SK-N-SH (cell line): ENCODE data around the gene SNAP25.

ENCODE experiments used
- EP300 ChIP-seq, 2 experiments: IDR thresholded peaks; 2 replicates each; pipeline versions ENCODE4 v1.4.0 to v1.6.1; 2012; ENCODE audit warnings: borderline replicate concordance in 1 of 2, low read depth in 1 of 2, low read length in 1 of 2
- TF ChIP-seq, protein P1 (sequence below): fragments of 200-600 bp; sonication (generic); IDR thresholded peaks from 2 replicates; pipeline ENCODE4 v1.6.1; 2017; ENCODE audit warnings: antibody characterized with exemption, mild to moderate bottlenecking, moderate library complexity

- TF ChIP-seq, protein P1, sequence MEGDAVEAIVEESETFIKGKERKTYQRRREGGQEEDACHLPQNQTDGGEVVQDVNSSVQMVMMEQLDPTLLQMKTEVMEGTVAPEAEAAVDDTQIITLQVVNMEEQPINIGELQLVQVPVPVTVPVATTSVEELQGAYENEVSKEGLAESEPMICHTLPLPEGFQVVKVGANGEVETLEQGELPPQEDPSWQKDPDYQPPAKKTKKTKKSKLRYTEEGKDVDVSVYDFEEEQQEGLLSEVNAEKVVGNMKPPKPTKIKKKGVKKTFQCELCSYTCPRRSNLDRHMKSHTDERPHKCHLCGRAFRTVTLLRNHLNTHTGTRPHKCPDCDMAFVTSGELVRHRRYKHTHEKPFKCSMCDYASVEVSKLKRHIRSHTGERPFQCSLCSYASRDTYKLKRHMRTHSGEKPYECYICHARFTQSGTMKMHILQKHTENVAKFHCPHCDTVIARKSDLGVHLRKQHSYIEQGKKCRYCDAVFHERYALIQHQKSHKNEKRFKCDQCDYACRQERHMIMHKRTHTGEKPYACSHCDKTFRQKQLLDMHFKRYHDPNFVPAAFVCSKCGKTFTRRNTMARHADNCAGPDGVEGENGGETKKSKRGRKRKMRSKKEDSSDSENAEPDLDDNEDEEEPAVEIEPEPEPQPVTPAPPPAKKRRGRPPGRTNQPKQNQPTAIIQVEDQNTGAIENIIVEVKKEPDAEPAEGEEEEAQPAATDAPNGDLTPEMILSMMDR = no peak
- TF ChIP-seq EP300 (IDR thresholded peaks at IDR 0.05; ENCODE audit: borderline replicate concordance in 1 of 2, low read depth in 1 of 2, low read length in 1 of 2) = peak in 1 of 2 experiments; percentile 93; a peak in 2 of 4 replicates
Measured at GRCh38 chr20:10278412-10278811, 59.8 kb downstream of the SNAP25 start.
